Stimulated activated naive CD8-positive, alpha-beta T cell treated with anti-CD3 and anti-CD28 coated beads, Interleukin-15, Interleukin-2, amounts not matched to agents 100 ng/mL and 50 ng/mL, for 24 hours (primary cell): ENCODE measurements around the gene EIF5A.
A peak's percentile ranks its signal among the peaks of the same experiment; 100 is the strongest.

Source experiments
- H3K27ac Mint-ChIP-seq: one replicate; pipeline ENCODE4 v1.8.0; 2021; ENCODE audit warnings: mild to moderate bottlenecking, mixed read lengths
- H3K27me3 Mint-ChIP-seq: one replicate; pipeline ENCODE4 v1.8.0; 2021; ENCODE audit warnings: mixed read lengths
- H3K36me3 Mint-ChIP-seq: one replicate; pipeline ENCODE4 v1.8.0; 2021; ENCODE audit warnings: low read depth, mixed read lengths
- H3K4me1 Mint-ChIP-seq: one replicate; pipeline ENCODE4 v1.8.0; 2021; ENCODE audit warnings: low read depth, mixed read lengths
- H3K4me3 Mint-ChIP-seq: one replicate; pipeline ENCODE4 v1.8.0; 2021; ENCODE audit warnings: mild to moderate bottlenecking, mixed read lengths
- H3K9me3 Mint-ChIP-seq: one replicate; pipeline ENCODE4 v1.8.0; 2021; ENCODE audit warnings: mixed read lengths

Gene EIF5A

DNA sequence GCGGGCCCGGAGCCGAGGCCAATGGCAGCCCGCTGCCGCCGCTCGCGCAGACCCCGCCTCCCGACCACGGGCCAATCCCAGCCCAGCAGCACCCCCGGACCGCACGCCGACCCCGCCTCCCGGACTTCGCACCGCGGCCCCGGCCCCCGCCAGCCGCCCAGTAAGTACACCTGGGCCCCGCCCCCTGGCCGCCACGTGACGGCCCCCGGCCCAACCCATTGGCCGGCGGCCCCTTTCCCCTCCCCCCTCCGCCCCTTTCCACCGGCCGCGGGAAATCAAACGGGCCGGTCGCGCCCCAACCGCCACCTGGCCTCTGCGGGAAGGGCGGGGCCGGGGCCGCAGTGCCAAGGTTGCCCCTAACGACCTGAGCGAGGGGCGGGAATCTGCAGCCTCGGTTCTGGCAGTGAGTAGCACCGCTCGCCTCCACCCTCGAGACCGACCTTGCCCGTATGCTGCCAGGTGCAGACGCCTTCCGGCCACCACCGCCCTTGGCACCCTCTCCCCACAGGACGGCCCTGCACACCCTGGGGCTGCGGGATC lies 12.7 kb upstream of the EIF5A start, which contains the start of gene YBX2:
Gene YBX2 (minus strand): TSS at position 26 of the 540 bp plus-strand sequence. CDS start 139 bp downstream, outside the sequence.
- Mint-ChIP-seq H3K27me3 (peaks cover 31% of the 10 kb centered on the region), H3K4me1 (peaks cover 25% of the 10 kb centered on the region), H3K27ac (peak within 1 kb of the TSS; percentile 49), H3K9me3 (no peaks in the 10 kb centered on the region), H3K4me3 (peak within 1 kb of the TSS; percentile 73), H3K36me3 (no peaks in the 10 kb centered on the region)

DNA sequence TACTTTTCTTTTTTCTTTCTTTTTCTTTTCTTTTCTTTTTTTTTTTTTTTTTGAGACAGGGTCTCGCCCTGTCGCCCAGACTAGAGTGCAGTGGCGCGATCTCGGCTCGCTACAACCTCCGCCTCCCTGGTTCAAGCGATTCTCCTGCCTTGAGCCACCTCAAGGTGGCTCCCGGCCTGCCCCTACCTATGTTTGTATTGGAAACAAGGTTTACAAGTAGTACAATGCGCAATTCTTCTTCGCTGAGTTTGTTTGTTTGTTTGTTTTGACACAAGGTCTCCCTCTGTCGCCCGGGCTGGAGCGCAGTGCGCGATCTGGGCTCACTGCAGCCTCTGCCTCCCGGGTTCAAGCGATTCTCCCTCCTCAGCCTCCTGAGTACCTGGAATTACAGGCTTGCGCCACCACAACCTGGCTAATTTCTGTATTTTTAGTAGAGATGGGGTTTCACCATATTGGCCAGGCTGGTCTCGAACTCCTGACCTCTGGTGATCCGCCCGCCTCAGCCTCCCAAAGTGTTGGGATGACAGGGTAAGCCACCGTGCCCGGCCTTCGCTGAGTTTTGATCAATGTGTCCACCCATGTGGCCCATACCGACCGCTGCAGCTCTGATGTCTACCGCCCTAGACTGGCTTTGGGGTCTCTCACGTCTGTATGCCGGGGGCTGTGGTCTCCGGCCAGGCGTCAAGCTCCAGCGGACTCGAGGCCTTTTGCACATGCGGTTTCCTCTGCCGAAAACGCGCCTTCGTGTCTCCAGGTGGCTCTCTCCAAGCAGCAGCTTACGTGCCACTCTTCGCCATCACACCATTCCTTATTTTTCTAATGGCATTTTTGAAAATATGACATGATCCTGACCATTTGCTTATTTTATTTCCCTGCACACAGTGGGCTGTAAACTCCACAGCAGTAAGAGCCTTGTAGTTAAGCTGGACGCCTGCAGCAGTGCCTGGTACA lies 11.9 kb upstream of the EIF5A start:
- peaks cover 31% of the 10 kb centered on the region for H3K27me3 Mint-ChIP-seq
- H3K9me3 Mint-ChIP-seq: no peaks in the 10 kb centered on the region
- H3K36me3 Mint-ChIP-seq: no peaks in the 10 kb centered on the region
- peaks cover 25% of the 10 kb centered on the region for H3K4me1 Mint-ChIP-seq
- no peak overlapping the region for H3K27ac Mint-ChIP-seq
- H3K4me3 Mint-ChIP-seq: peak overlapping the region; percentile 73

GRCh38 chr17:7296189-7296861 lies 11.1 kb upstream of the EIF5A start:
- Mint-ChIP-seq H3K36me3 (no peaks in the 10 kb centered on the region), H3K27me3 (peaks cover 31% of the 10 kb centered on the region), H3K9me3 (no peaks in the 10 kb centered on the region), H3K4me3 (peak overlapping the region; percentile 45), H3K4me1 (peaks cover 25% of the 10 kb centered on the region), H3K27ac (no peak overlapping the region)

DNA sequence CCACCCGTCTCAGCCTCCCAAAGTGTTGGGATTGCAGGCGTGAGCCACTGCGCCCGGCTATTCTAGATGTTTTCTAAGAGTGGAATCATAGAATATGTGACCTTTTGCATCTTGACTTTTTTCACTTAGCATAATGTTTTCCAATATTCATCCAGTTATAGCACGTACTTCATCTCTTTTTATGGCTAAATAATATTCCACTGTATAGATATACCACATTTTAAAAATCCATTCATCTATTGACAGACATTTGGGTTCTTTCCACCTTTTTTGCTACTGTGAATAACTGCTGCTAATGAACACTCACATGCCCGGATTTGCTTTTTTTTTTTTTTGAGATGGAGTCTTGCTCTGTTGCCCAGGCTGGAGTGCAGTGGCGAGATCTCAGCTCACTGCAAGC lies 3.2 kb upstream of the EIF5A start:
- H3K9me3 Mint-ChIP-seq: no peaks in the 10 kb centered on the region

DNA sequence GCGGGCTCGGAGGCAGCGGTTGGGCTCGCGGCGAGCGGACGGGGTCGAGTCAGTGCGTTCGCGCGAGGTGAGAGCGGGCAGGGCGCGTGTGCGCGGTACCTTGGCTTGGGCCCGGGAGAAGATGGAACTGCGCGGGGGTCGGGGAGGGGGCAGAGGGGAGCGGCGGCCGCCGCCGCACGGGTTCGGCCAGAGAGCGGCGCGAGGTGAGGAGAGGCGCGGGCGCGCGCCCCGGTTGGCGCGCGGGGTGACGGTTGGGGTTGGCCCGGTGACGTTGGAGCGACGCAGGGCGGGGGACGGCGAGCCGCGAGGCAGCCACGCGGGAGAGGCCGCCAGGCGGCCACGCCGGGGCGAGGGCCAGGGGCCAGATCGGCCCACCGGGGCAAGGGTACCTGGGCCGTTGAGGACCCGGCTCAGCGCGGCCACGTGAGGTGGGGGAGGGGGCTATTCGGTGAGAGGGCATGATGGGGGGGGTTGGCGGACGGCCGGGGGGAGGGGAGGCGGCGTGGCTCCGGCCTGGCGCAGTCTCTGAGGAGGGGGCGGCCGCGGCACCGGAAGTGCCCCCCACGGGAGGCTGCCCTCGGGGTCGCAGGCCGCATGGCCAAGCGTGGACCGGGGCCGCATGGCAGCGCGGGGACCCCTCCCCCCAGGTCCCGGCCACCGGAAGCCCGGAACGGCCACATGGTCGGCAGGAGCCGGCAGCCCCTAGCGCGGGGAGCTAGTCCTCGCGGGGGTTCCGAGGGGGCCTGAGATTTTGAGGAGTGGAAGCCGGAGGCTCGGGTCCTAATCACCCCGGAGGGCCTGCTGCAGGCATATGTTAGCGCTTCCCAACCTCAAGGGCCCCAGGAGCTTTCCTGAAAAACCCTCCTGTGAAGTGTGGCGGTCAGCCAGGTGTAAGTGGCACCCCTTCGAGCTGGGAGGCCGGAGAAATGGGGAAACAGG lies 527 bp downstream of the EIF5A start:
- peaks cover 51% of the 10 kb centered on the region for H3K36me3 Mint-ChIP-seq
- H3K27ac Mint-ChIP-seq: peak overlapping the region; percentile 100
- H3K9me3 Mint-ChIP-seq: no peaks in the 10 kb centered on the region
- H3K4me3 Mint-ChIP-seq: peak overlapping the region; percentile 98
- no peaks in the 10 kb centered on the region for H3K27me3 Mint-ChIP-seq
- H3K4me1 Mint-ChIP-seq: peaks cover 53% of the 10 kb centered on the region

More for the DNA sequence above, 3.2 kb upstream of the EIF5A start:
- Mint-ChIP-seq H3K36me3 (peaks cover 14% of the 10 kb centered on the region), H3K27me3 (peaks cover 4% of the 10 kb centered on the region), H3K4me3 (no peak overlapping the region), H3K27ac (no peak overlapping the region), H3K4me1 (peaks cover 17% of the 10 kb centered on the region)

DNA sequence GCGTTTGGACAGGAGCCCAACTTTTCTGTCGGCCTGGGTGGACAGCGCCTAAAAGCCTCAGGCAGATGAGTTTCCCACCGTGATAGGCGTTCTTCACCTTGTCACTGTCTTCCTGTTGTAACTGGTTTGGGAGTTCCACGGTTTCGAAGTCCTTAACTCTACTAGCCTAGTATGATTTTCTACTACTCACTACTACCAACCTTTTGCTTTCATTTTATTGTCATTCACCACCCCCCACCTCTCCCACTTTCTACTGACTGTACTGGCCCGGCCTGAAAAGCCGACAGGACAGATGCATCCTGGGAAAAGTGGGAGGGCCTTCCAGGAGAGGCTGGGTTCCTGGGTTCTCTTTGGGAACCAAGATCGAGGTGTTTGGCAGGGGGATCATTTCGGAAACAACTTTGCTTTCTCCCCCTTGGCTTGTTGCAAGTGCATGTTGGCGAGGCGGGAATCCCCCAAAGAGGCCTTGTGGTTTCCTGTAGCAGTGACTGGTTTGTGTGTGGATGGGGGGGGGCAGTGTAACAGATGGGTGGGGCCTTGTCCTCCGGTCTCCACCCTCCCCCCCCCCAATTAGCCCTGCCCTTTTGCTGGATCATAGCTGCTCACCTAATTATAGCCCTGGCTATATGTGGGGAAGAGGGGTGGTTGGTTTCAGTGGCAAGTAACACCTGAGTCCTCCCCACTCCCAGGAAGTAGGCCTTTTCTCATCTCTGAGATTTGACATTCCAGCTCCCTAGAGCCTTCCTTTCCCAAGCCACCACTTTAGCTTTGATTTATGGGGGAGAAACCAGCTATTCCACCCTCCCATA lies 1.4 kb downstream of the EIF5A start:
- peak overlapping the region; percentile 98 for H3K4me3 Mint-ChIP-seq
- no peaks in the 10 kb centered on the region for H3K27me3 Mint-ChIP-seq
- peaks cover 62% of the 10 kb centered on the region for H3K4me1 Mint-ChIP-seq
- no peaks in the 10 kb centered on the region for H3K9me3 Mint-ChIP-seq
- H3K36me3 Mint-ChIP-seq: peaks cover 60% of the 10 kb centered on the region
- H3K27ac Mint-ChIP-seq: peak overlapping the region; percentile 100

GRCh38 chr17:7309628-7310027 lies 2.2 kb downstream of the EIF5A start:
- Mint-ChIP-seq H3K4me3 (peak overlapping the region; percentile 98), H3K27me3 (no peaks in the 10 kb centered on the region), H3K36me3 (peaks cover 68% of the 10 kb centered on the region), H3K9me3 (no peaks in the 10 kb centered on the region), H3K27ac (peak overlapping the region; percentile 100), H3K4me1 (peaks cover 70% of the 10 kb centered on the region)

DNA sequence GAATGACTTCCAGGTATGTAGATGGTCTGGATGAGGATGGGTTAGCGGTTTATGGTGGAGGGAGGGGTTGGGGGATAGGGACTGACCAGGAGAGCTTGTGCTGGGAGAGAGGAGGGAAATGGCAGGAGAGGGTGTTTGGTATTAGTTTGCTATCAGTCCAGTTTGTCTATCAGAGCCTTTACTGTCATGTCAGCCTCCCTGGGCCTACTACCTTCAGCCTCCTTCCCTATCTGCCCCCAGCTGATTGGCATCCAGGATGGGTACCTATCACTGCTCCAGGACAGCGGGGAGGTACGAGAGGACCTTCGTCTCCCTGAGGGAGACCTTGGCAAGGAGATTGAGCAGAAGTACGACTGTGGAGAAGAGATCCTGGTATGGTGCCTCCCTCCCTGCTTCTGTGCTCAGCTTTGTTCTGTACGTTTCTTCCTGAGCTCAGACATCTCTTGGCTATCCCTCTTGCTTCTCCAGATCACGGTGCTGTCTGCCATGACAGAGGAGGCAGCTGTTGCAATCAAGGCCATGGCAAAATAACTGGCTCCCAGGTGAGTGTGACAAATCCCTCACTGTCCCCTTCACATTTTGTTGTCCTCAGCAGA lies 3.8 kb downstream of the EIF5A start:
- Mint-ChIP-seq H3K4me1 (peaks cover 72% of the 10 kb centered on the region), H3K9me3 (no peaks in the 10 kb centered on the region), H3K27ac (peak overlapping the region; percentile 100), H3K36me3 (peaks cover 69% of the 10 kb centered on the region), H3K27me3 (no peaks in the 10 kb centered on the region), H3K4me3 (peak overlapping the region; percentile 98)

DNA sequence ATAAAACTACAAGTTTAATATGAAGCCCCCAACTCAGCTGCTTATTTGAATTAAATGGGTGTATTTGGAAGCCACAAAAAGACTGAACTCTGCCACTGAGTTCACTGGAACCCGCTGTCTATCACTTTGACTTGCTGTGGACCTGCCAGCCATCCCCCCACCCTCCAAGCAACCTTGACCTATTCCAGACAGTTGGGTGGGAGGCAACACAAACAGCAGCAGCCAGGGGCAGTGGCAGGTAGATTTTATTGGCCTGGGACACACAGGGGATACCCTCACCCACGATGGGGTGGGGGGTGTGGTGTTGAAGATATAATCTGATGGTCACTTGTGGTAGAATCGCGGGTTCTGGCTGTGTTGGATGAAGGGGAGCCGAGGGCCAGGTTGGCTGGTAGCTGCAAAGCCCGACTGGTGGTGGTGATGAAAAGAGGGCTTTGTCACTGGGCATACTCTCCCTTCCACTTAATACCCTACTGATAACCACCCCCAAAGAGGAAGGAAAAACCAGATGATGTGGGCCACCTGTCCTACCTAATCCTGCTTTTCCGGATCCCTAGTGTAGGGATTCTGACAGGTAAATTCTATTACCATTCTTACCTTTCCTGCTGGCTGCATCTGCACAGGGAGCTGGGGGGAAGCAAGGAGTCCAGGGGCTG lies 5.1 kb downstream of the EIF5A start:
- peak overlapping the region; percentile 93 for H3K4me3 Mint-ChIP-seq
- peaks cover 65% of the 10 kb centered on the region for H3K4me1 Mint-ChIP-seq
- H3K27me3 Mint-ChIP-seq: no peaks in the 10 kb centered on the region
- H3K36me3 Mint-ChIP-seq: peaks cover 72% of the 10 kb centered on the region
- no peaks in the 10 kb centered on the region for H3K9me3 Mint-ChIP-seq
- peak overlapping the region; percentile 83 for H3K27ac Mint-ChIP-seq

DNA sequence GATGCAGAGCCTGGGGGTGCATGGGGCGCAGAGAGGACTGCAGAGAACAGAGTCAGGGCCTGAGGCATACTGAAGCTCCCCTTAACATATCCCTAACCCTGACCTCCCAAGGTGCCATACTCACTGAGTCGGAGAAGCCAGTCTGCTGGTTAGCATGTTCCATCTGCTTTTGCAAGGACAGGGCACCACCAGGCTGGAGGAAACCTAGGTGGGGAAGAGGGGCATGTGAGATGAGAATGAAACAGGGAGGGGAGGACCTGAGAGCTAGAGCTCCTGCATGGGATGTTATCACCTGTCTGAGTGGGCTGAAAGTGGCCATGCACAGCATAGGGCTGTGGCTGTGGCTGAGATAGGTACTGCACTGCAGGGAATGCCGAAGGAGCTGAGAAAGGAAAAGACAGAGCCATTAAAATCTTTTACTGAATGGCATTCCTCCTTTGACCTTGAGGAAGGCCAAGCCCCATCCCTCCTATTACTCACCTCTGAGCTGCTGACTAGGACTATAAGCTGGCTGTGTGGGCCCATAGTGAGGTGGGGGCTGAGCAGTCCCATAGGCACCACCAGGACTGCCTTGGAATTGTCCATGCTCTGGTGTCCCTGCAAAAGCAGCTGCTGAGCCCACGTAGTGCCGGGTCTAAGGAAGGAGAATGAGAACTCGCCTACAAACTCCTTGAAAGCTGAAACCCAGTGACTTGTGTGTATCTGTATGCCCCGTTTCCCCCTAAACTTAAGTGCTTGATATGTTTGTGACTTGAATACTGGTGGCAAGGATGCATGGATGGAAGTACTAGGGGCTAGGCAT lies 5.9 kb downstream of the EIF5A start:
- H3K27ac Mint-ChIP-seq: peak overlapping the region; percentile 92
- peak overlapping the region; percentile 93 for H3K4me3 Mint-ChIP-seq
- no peaks in the 10 kb centered on the region for H3K27me3 Mint-ChIP-seq
- peaks cover 65% of the 10 kb centered on the region for H3K4me1 Mint-ChIP-seq
- no peaks in the 10 kb centered on the region for H3K9me3 Mint-ChIP-seq
- H3K36me3 Mint-ChIP-seq: peaks cover 79% of the 10 kb centered on the region

DNA sequence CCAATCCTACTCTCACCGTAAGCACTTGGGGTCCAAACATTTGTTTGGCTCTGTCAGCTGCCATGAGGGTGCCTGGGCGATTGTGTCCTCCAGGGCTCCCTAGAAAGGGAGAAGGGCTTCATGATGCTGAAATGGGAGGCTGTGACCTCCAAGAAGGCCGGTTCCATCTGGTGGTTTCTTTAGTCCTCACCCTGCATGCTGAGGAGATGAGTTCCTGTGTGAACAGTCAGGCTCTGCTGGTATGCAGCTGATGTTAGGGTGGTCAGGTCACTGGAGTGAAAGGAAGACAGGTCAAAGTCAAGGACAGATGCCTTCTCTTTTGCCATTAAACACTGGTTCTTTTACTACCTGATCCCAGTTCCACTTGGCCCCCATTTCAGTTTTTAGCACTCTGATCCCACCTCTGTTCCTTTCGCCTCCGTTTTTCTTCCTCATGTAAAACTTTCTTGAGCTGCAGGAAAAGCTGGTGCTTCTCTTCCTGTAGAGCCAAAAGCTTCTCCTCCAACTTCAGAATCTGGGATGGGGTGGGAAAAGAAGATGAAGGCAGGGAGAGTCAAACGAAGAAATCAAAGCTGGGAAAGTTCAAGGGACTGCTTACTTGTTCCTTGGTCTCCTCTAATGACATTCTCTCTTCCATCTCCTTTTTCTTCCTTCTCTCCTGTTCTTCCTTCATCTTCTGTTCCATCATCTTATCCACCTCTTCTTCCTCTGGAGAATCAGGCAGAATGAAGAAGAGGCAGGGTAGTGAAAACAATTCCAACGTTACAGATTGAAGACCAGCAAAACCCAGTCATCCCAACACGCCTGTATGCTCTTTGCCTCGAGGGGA lies 6.7 kb downstream of the EIF5A start:
- Mint-ChIP-seq H3K4me1 (peaks cover 60% of the 10 kb centered on the region), H3K9me3 (no peaks in the 10 kb centered on the region), H3K36me3 (peaks cover 77% of the 10 kb centered on the region), H3K27ac (peak overlapping the region; percentile 92), H3K27me3 (no peaks in the 10 kb centered on the region), H3K4me3 (peak overlapping the region; percentile 93)
